RWPE2 (cell line): Measurements from ENCODE around the gene RBMS3.

Experiments used
- ATAC-seq: fragments of 200-7000 bp; cut with Tn5 transposase; 3 replicates; pipeline ENCODE4 v1.9.1; 2021; ENCODE audit warnings: low read depth
- DNase-seq: peaks from one replicate; pipeline ENCODE4 v3.0.0-alpha.2; 2020; ENCODE audit warnings: low spot score
- H3K27ac ChIP-seq: fragments of 450-650 bp; 2 replicates; pipeline ENCODE4 v1.5.1; 2017; ENCODE audit warnings: mild to moderate bottlenecking; ENCODE audit not compliant: poor library complexity, severe bottlenecking
- H3K27me3 ChIP-seq: fragments of 250-450 bp; sonication (Bioruptor Pico); 2 replicates; pipeline ENCODE4 v1.5.1; 2021; ENCODE audit warnings: mild to moderate bottlenecking, moderate library complexity; ENCODE audit not compliant: insufficient read depth, poor library complexity, severe bottlenecking
- H3K36me3 ChIP-seq: fragments of 250-450 bp; sonication (Bioruptor Pico); 2 replicates; pipeline ENCODE4 v1.5.1; 2020; ENCODE audit warnings: low read depth, mild to moderate bottlenecking, moderate library complexity
- H3K4me1 ChIP-seq: fragments of 250-450 bp; sonication (Bioruptor Pico); 2 replicates; pipeline ENCODE4 v1.5.1; 2021; ENCODE audit warnings: mild to moderate bottlenecking, moderate library complexity; ENCODE audit not compliant: insufficient read depth, poor library complexity, severe bottlenecking
- H3K4me3 ChIP-seq: fragments of 250-450 bp; sonication (Bioruptor Pico); 2 replicates; pipeline ENCODE4 v1.5.1; 2021; ENCODE audit warnings: mild to moderate bottlenecking, moderate library complexity; ENCODE audit not compliant: severe bottlenecking
- H3K9me3 ChIP-seq: fragments of 250-450 bp; sonication (Bioruptor Pico); 2 replicates; pipeline ENCODE4 v1.5.1; 2021; ENCODE audit warnings: mild to moderate bottlenecking, moderate library complexity; ENCODE audit not compliant: severe bottlenecking
- CTCF ChIP-seq: fragments of 450-650 bp; IDR thresholded peaks from one replicate; pipeline ENCODE4 v1.5.1; 2017; ENCODE audit warnings: mild to moderate bottlenecking, moderate library complexity; ENCODE audit not compliant: poor library complexity, severe bottlenecking

RBMS3 gene

DNA sequence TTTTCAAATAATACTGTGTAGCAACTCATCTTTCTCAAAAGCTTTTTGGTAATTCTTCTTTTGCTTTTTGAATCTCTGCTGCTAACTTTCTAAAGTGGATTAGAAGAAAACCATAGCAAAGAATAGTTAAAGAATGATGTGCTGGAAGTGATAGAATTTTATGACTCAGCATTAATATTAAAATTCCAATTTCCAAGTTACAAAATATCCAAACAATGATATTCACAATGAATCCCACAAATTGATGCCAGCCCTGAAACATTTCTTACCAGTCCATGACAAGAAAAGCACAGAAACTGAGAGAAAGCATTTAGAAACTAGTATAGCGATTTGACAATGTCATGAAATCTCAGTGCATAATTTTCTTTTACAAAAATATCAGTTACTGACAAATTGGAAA lies 482.2 kb downstream of the RBMS3 start:
- H3K4me1 ChIP-seq, result peaks cover 29% of the 10 kb centered on the region
- no peak for ATAC-seq
- DNase-seq, result no peak
- peak overlapping the region; percentile 28 for H3K27ac ChIP-seq
- no peak for TF ChIP-seq CTCF
- H3K36me3 ChIP-seq, result no peaks in the 10 kb centered on the region
- H3K9me3 ChIP-seq, result no peaks in the 10 kb centered on the region
- no peaks in the 10 kb centered on the region for H3K27me3 ChIP-seq
- H3K4me3 ChIP-seq, result no peak overlapping the region

GRCh38 chr3:29764041-29764440 lies 483.2 kb downstream of the RBMS3 start:
- ATAC-seq (no peak), DNase-seq (no peak)
- H3K27me3 ChIP-seq, result no peaks in the 10 kb centered on the region
- H3K27ac ChIP-seq, result peak overlapping the region; percentile 28
- TF ChIP-seq CTCF, result no peak
- no peaks in the 10 kb centered on the region for H3K36me3 ChIP-seq
- H3K4me3 ChIP-seq, result no peak overlapping the region
- H3K9me3 ChIP-seq, result no peaks in the 10 kb centered on the region
- H3K4me1 ChIP-seq, result peaks cover 20% of the 10 kb centered on the region

DNA sequence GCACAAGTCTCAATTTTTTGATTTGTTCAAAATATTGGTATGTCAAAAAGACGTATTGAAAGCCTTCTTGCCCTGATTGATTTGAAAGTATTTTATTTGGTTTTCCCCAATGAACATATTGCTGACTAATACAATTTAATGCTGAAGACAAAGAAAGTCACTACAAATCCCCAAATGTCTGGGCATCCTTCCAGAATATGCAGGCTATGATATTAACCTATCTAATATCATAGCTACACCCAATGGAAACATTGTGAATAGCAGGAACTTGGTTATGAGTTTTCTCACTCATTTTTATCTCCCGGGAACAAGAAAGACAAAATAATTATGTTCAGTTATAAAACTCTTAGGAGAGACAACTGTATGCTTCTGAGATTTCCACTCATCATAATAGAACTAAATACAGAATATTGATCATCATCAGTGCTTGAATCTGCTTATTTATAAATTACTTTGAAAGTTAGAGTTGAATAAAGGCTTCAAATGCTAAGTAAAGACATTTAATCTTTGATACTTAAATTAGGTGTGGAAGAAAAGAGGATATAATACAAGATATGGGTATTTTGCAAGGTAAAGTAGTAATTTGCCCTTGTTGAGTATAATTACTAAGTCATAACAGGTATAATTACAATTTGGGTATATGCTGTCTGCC lies 483.9 kb downstream of the RBMS3 start:
- DNase-seq, result no peak

DNA sequence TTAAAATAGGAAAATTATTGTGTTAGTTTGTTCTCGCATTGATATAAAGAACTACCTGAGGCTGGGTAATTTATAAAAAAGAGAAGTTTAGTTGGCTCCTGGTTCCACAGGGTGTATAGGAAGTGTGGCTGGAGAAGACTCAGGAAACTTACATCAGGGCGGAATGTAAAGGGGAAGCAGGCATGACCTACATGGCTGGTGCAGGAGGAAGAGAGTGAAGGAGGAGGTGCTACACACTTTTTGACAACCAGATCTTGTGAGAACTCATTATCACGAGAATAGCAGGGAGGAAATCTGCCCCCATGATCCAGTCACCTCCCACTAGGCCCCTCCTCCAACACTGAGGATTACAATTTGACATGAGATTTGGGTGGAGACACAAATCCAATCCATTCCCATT lies 490.7 kb downstream of the RBMS3 start:
- H3K27ac ChIP-seq, result no peak overlapping the region
- TF ChIP-seq CTCF, result no peak
- no peak for ATAC-seq

More for the DNA sequence above, 483.9 kb downstream of the RBMS3 start:
- peaks cover 13% of the 10 kb centered on the region for H3K4me1 ChIP-seq
- peak overlapping the region; percentile 28 for H3K27ac ChIP-seq
- peak; percentile 65; the same call in 1 of the 3 replicates for ATAC-seq
- H3K9me3 ChIP-seq, result no peaks in the 10 kb centered on the region
- H3K36me3 ChIP-seq, result no peaks in the 10 kb centered on the region
- TF ChIP-seq CTCF, result peak; percentile 97
- H3K27me3 ChIP-seq, result no peaks in the 10 kb centered on the region
- H3K4me3 ChIP-seq, result no peak overlapping the region

GRCh38 chr3:29772436-29772835 lies 491.6 kb downstream of the RBMS3 start:
- H3K4me1 ChIP-seq, result no peaks in the 10 kb centered on the region
- DNase-seq (no peak), ATAC-seq (no peak)
- no peak for TF ChIP-seq CTCF
- no peaks in the 10 kb centered on the region for H3K27me3 ChIP-seq
- no peak overlapping the region for H3K4me3 ChIP-seq
- H3K9me3 ChIP-seq, result no peaks in the 10 kb centered on the region
- H3K27ac ChIP-seq, result no peak overlapping the region
- H3K36me3 ChIP-seq, result no peaks in the 10 kb centered on the region

More for the DNA sequence above, 490.7 kb downstream of the RBMS3 start:
- no peaks in the 10 kb centered on the region for H3K9me3 ChIP-seq
- no peaks in the 10 kb centered on the region for H3K27me3 ChIP-seq
- no peak overlapping the region for H3K4me3 ChIP-seq
- H3K36me3 ChIP-seq, result no peaks in the 10 kb centered on the region
- H3K4me1 ChIP-seq, result no peaks in the 10 kb centered on the region
- DNase-seq, result no peak
